ENCODE measurements around the gene ZBED5. TPM values are rescaled to one million over a fixed set of nuclear protein-coding genes. Genes with fewer than 3 reads are reported as not detected.
A peak's percentile ranks its signal among the peaks of the same experiment; 100 is the strongest.

ZBED5 gene
- total and polyA plus RNA-seq, 2 experiments from 2014 or later, result 36.2 to 76.6 TPM

- no peak for TF ChIP-seq CTCF (IDR thresholded peaks at IDR 0.05; ENCODE audit: low read depth, low read length)
- H3K27me3 ChIP-seq, result no peaks in the 10 kb centered on the region
- DNase-seq (ENCODE audit: low read depth in 1 of 2, low spot score in 1 of 2), result peak; percentile 52 to 67
- peaks cover 12% of the 10 kb centered on the region for H3K4me1 ChIP-seq (ENCODE audit: low read depth)
- H3K27ac ChIP-seq, result peak overlapping the region; percentile 99
- peaks cover 45% of the 10 kb centered on the region for H3K36me3 ChIP-seq
- no peaks in the 10 kb centered on the region for H3K9me3 ChIP-seq (ENCODE audit: low read depth)
- peak overlapping the region; percentile 91 for H3K4me3 ChIP-seq
These were observed 50.2 kb downstream of the ZBED5 start for GRCh38 chr11:10807493-10808234.

GRCh38 chr11:10806206-10806605, 51.6 kb downstream of the ZBED5 start:
- Histone ChIP-seq H3K9me3 (ENCODE audit: low read depth) (no peaks in the 10 kb centered on the region), H3K36me3 (peaks cover 59% of the 10 kb centered on the region), H3K4me3 (no peak overlapping the region), H3K27me3 (no peaks in the 10 kb centered on the region), H3K27ac (peak overlapping the region; percentile 13), H3K4me1 (ENCODE audit: low read depth) (peaks cover 12% of the 10 kb centered on the region)
- DNase-seq (ENCODE audit: low read depth in 1 of 2, low spot score in 1 of 2), result no peak
- no peak for TF ChIP-seq CTCF (IDR thresholded peaks at IDR 0.05; ENCODE audit: low read depth, low read length)

GRCh38 chr11:10805741-10806140, 52.1 kb downstream of the ZBED5 start:
- peak overlapping the region; percentile 13 for H3K27ac ChIP-seq
- TF ChIP-seq CTCF (IDR thresholded peaks at IDR 0.05; ENCODE audit: low read depth, low read length), result no peak
- H3K4me1 ChIP-seq (ENCODE audit: low read depth), result peaks cover 12% of the 10 kb centered on the region
- H3K27me3 ChIP-seq, result no peaks in the 10 kb centered on the region
- H3K9me3 ChIP-seq (ENCODE audit: low read depth), result no peaks in the 10 kb centered on the region
- H3K4me3 ChIP-seq, result no peak overlapping the region
- H3K36me3 ChIP-seq, result peaks cover 64% of the 10 kb centered on the region
- DNase-seq (ENCODE audit: low read depth in 1 of 2, low spot score in 1 of 2), result no peak

GRCh38 chr11:10803676-10804075, 54.2 kb downstream of the ZBED5 start:
- H3K27me3 ChIP-seq, result no peaks in the 10 kb centered on the region
- no peak for TF ChIP-seq CTCF (IDR thresholded peaks at IDR 0.05; ENCODE audit: low read depth, low read length)
- H3K9me3 ChIP-seq (ENCODE audit: low read depth), result no peaks in the 10 kb centered on the region
- DNase-seq (ENCODE audit: low read depth in 1 of 2, low spot score in 1 of 2), result no peak
- H3K27ac ChIP-seq, result no peak overlapping the region
- H3K4me3 ChIP-seq, result no peak overlapping the region
- peaks cover 6% of the 10 kb centered on the region for H3K4me1 ChIP-seq (ENCODE audit: low read depth)
- peaks cover 85% of the 10 kb centered on the region for H3K36me3 ChIP-seq

Other genes with a start within 250 kb of the ZBED5 start
- 3.6 and 7.3 TPM in 2 replicates for gene IRAG1, start 164.3 kb downstream of the ZBED5 start, total RNA-seq
- gene IRAG1, start 164.3 kb downstream of the ZBED5 start, polyA plus RNA-seq, result 3.1 and 5.2 TPM in 2 replicates
- 19.7 and 23.2 TPM in 2 replicates for gene CTR9, start 106.8 kb downstream of the ZBED5 start, total RNA-seq
- 35.9 and 37.3 TPM in 2 replicates for gene CTR9, start 106.8 kb downstream of the ZBED5 start, polyA plus RNA-seq
- 384 and 462 TPM in 2 replicates for gene EIF4G2, start 49.1 kb downstream of the ZBED5 start, total RNA-seq
- 546 and 584 TPM in 2 replicates for gene EIF4G2, start 49.1 kb downstream of the ZBED5 start, polyA plus RNA-seq

All from cardiac muscle cell (in vitro differentiated cells and primary cell).